HepG2 (cell line): ENCODE measurements around the gene ACP2. TPM values are rescaled to one million over a fixed set of nuclear protein-coding genes. Genes with fewer than 3 reads are reported as not detected.

Experiments
- CBFB ChIP-seq: sonication (generic); formaldehyde crosslinking; IDR thresholded peaks from 2 replicates; pipeline ENCODE4 v1.4.0; 2020; ENCODE audit warnings: missing genetic modification reagents
- CBX1 ChIP-seq: IDR thresholded peaks from one replicate; pipeline ENCODE4 v1.6.1; 2016; ENCODE audit warnings: antibody characterized with exemption, low read depth
- HMG20B ChIP-seq: conservative IDR thresholded peaks from 2 replicates; pipeline ENCODE4 v1.6.1; 2016; ENCODE audit warnings: missing genetic modification reagents, missing compliant biosample characterization
- HOXA9 ChIP-seq: sonication (generic); formaldehyde crosslinking; IDR thresholded peaks from 2 replicates; pipeline ENCODE4 v1.8.1; 2022; ENCODE audit warnings: missing genetic modification reagents, mild to moderate bottlenecking, moderate library complexity, borderline replicate concordance
- PAX8 ChIP-seq: sonication (generic); formaldehyde crosslinking; IDR thresholded peaks from 2 replicates; pipeline ENCODE4 v1.8.0; 2022; ENCODE audit warnings: mild to moderate bottlenecking, missing genetic modification reagents, borderline replicate concordance
- REPIN1 ChIP-seq: sonication (generic); formaldehyde crosslinking; IDR thresholded peaks from 2 replicates; pipeline ENCODE4 v1.8.0; 2022; ENCODE audit warnings: missing genetic modification reagents, low read depth, mild to moderate bottlenecking, borderline replicate concordance
- SIX4 ChIP-seq: sonication (generic); formaldehyde crosslinking; IDR thresholded peaks from 2 replicates; pipeline ENCODE4 v1.4.0; 2020; ENCODE audit warnings: missing genetic modification reagents
- SP2 ChIP-seq: sonication (generic); formaldehyde crosslinking; IDR thresholded peaks from 2 replicates; pipeline ENCODE4 v1.5.1; 2020; ENCODE audit warnings: mild to moderate bottlenecking, missing genetic modification reagents
- ZEB1 ChIP-seq: IDR thresholded peaks from 2 replicates; pipeline ENCODE4 v1.6.1; 2012; ENCODE audit warnings: mild to moderate bottlenecking, low read depth, inconsistent platforms; ENCODE audit not compliant: insufficient replicate concordance
- ZFP36L2 ChIP-seq: sonication (generic); formaldehyde crosslinking; IDR thresholded peaks from 2 replicates; pipeline ENCODE4 v1.4.0; 2020; ENCODE audit warnings: missing genetic modification reagents
- ZNF17 ChIP-seq: sonication (generic); formaldehyde crosslinking; IDR thresholded peaks from 2 replicates; pipeline ENCODE4 v1.5.0; 2020; ENCODE audit warnings: mild to moderate bottlenecking, missing genetic modification reagents
- ZNF260 ChIP-seq: sonication (generic); formaldehyde crosslinking; IDR thresholded peaks from 2 replicates; pipeline ENCODE4 v1.4.0; 2020; ENCODE audit warnings: missing genetic modification reagents, low read depth, mild to moderate bottlenecking, borderline replicate concordance
- ZNF460 ChIP-seq: sonication (generic); formaldehyde crosslinking; IDR thresholded peaks from 2 replicates; pipeline ENCODE4 v1.5.1; 2020; ENCODE audit warnings: missing genetic modification reagents, mild to moderate bottlenecking, borderline replicate concordance
- ZNF577 ChIP-seq: sonication (generic); formaldehyde crosslinking; IDR thresholded peaks from 2 replicates; pipeline ENCODE4 v1.4.0; 2020; ENCODE audit warnings: mild to moderate bottlenecking, low read depth, missing genetic modification reagents, borderline replicate concordance
- ZNF660 ChIP-seq: sonication (generic); formaldehyde crosslinking; IDR thresholded peaks from 2 replicates; pipeline ENCODE4 v1.5.1; 2020; ENCODE audit warnings: mild to moderate bottlenecking, low read depth, missing genetic modification reagents, borderline replicate concordance
- ZNF674 ChIP-seq: sonication (generic); formaldehyde crosslinking; IDR thresholded peaks from 2 replicates; pipeline ENCODE4 v1.5.0; 2020; ENCODE audit warnings: low read depth, mild to moderate bottlenecking, missing genetic modification reagents
- ZNF839 ChIP-seq: sonication (generic); formaldehyde crosslinking; IDR thresholded peaks from 2 replicates; pipeline ENCODE4 v1.4.0; 2020; ENCODE audit warnings: missing genetic modification reagents, mild to moderate bottlenecking, borderline replicate concordance
- ZNF841 ChIP-seq: sonication (generic); formaldehyde crosslinking; IDR thresholded peaks from 2 replicates; pipeline ENCODE4 v1.8.1; 2023; ENCODE audit warnings: missing genetic modification reagents, borderline replicate concordance
- polyA plus RNA-seq, 8 experiments: library from polyadenylated mRNA; depleted of rRNA in 3 of 8; stranded (reverse) in 7 of 8; unstranded in 1 of 8; fragments of >200 nt; fragmentation: Illumina TruSeq in 4 of 8; extraction: Trizol in 4 of 8; gene quantifications; 2 replicates each; pipeline versions ENCODE4 v1.2.1 to v1.2.3, GENCODE V29; 2011 to 2016; ENCODE audit warnings: low read depth in 4 of 8, missing spikeins in 1 of 8, mixed read lengths in 1 of 8; ENCODE audit not compliant: insufficient read depth in 1 of 8
- total RNA-seq, 5 experiments: library from RNA; depleted of rRNA; stranded (reverse); fragments of >200 nt; fragmentation: Illumina TruSeq; extraction: Trizol; gene quantifications; 2 replicates each; pipeline ENCODE4 v1.2.3, GENCODE V29; 2016; ENCODE audit warnings: low read depth in 1 of 5
- TF ChIP-seq, protein P1 (sequence below): sonication (generic); formaldehyde crosslinking; IDR thresholded peaks from 2 replicates; pipeline ENCODE4 v1.8.0; 2022; ENCODE audit warnings: missing genetic modification reagents, mild to moderate bottlenecking, borderline replicate concordance
- TF ChIP-seq, protein P2 (sequence below): sonication (generic); formaldehyde crosslinking; IDR thresholded peaks from 2 replicates; pipeline ENCODE4 v1.8.0; 2022; ENCODE audit warnings: missing genetic modification reagents, mild to moderate bottlenecking, inconsistent platforms, borderline replicate concordance
- TF ChIP-seq, protein P3 (sequence below): sonication (generic); IDR thresholded peaks from 2 replicates; pipeline ENCODE4 v1.6.1; 2016; ENCODE audit warnings: low read depth, borderline replicate concordance
- TF ChIP-seq, protein P4 (sequence below): sonication (generic); formaldehyde crosslinking; IDR thresholded peaks from 2 replicates; pipeline ENCODE4 v1.4.0; 2020; ENCODE audit warnings: missing genetic modification reagents, borderline replicate concordance

Gene ACP2
- total and polyA plus RNA-seq, 2 of the 13 experiments (the other 11 are each of a cell fraction or from before 2014, with no cell fraction given), result 17.7 to 20.2 TPM

GRCh38 chr11:47269002-47269828 is 20.6 kb upstream of the ACP2 start (continued):
- TF ChIP-seq REPIN1 (CRISPR knock-in tag), result peak; percentile 47
- TF ChIP-seq ZNF660 (CRISPR knock-in tag), result no peak
- TF ChIP-seq HMG20B (CRISPR knock-in tag), result no peak
- TF ChIP-seq ZNF577, result no peak
- TF ChIP-seq ZNF841 (CRISPR knock-in tag), result no peak
- TF ChIP-seq, protein P1, sequence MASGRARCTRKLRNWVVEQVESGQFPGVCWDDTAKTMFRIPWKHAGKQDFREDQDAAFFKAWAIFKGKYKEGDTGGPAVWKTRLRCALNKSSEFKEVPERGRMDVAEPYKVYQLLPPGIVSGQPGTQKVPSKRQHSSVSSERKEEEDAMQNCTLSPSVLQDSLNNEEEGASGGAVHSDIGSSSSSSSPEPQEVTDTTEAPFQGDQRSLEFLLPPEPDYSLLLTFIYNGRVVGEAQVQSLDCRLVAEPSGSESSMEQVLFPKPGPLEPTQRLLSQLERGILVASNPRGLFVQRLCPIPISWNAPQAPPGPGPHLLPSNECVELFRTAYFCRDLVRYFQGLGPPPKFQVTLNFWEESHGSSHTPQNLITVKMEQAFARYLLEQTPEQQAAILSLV (CRISPR knock-in tag), result no peak
- no peak for TF ChIP-seq ZNF460 (CRISPR knock-in tag)
- no peak for TF ChIP-seq CBX1
- TF ChIP-seq ZNF674, result no peak
- TF ChIP-seq, protein P2, sequence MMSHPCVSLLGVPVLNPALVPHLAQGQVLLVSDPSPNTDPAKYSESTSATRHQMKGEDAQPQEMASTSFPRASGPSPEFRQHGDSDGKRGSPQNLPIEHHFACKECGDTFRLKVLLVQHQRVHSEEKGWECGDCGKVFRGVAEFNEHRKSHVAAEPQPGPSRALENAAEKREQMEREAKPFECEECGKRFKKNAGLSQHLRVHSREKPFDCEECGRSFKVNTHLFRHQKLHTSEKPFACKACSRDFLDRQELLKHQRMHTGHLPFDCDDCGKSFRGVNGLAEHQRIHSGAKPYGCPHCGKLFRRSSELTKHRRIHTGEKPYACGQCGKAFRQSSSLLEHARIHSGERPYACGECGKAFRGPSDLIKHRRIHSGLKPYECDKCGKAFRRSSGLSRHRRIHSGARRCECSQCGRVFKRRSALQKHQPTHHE (CRISPR knock-in tag), result no peak
- TF ChIP-seq ZFP36L2 (CRISPR knock-in tag), result no peak
- TF ChIP-seq HOXA9 (CRISPR knock-in tag), result no peak
- no peak for TF ChIP-seq ZEB1
- TF ChIP-seq, protein P3, sequence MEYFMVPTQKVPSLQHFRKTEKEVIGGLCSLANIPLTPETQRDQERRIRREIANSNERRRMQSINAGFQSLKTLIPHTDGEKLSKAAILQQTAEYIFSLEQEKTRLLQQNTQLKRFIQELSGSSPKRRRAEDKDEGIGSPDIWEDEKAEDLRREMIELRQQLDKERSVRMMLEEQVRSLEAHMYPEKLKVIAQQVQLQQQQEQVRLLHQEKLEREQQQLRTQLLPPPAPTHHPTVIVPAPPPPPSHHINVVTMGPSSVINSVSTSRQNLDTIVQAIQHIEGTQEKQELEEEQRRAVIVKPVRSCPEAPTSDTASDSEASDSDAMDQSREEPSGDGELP, result peak; percentile 21; the same call in 1 of the 2 replicates
- TF ChIP-seq CBFB (CRISPR knock-in tag), result peak; percentile 31; the same call in 1 of the 2 replicates
- TF ChIP-seq, protein P4, sequence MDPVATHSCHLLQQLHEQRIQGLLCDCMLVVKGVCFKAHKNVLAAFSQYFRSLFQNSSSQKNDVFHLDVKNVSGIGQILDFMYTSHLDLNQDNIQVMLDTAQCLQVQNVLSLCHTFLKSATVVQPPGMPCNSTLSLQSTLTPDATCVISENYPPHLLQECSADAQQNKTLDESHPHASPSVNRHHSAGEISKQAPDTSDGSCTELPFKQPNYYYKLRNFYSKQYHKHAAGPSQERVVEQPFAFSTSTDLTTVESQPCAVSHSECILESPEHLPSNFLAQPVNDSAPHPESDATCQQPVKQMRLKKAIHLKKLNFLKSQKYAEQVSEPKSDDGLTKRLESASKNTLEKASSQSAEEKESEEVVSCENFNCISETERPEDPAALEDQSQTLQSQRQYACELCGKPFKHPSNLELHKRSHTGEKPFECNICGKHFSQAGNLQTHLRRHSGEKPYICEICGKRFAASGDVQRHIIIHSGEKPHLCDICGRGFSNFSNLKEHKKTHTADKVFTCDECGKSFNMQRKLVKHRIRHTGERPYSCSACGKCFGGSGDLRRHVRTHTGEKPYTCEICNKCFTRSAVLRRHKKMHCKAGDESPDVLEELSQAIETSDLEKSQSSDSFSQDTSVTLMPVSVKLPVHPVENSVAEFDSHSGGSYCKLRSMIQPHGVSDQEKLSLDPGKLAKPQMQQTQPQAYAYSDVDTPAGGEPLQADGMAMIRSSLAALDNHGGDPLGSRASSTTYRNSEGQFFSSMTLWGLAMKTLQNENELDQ, result no peak
- no peak for TF ChIP-seq PAX8
- no peak for TF ChIP-seq SP2 (CRISPR knock-in tag)
- TF ChIP-seq SIX4 (CRISPR knock-in tag), result peak; percentile 81; the same call in 1 of the 2 replicates
- no peak for TF ChIP-seq ZNF260 (CRISPR knock-in tag)
- TF ChIP-seq ZNF17 (CRISPR knock-in tag), result no peak
- TF ChIP-seq ZNF839 (CRISPR knock-in tag), result no peak
